BE2C (cell line): ENCODE results near the gene B4GALT2.

Experiments used
- DNase-seq: peaks from one replicate; pipeline ENCODE4 v3.0.0-alpha.2; 2020
- H3K27me3 ChIP-seq: fragments of 250-450 bp; sonication (Bioruptor Pico); 2 replicates; pipeline ENCODE4 v1.5.1; 2020; ENCODE audit warnings: mild to moderate bottlenecking
- H3K36me3 ChIP-seq: fragments of 250-450 bp; sonication (Bioruptor Pico); 2 replicates; pipeline ENCODE4 v1.5.1; 2020; ENCODE audit warnings: mild to moderate bottlenecking
- H3K4me1 ChIP-seq: fragments of 250-450 bp; sonication (Bioruptor Pico); 2 replicates; pipeline ENCODE4 v1.5.1; 2020
- H3K4me3 ChIP-seq: 2 replicates; pipeline ENCODE4 v1.5.1; 2011; ENCODE audit warnings: low read depth, low read length
- H3K9me3 ChIP-seq: fragments of 250-450 bp; sonication (Bioruptor Pico); 2 replicates; pipeline ENCODE4 v1.5.1; 2020
- TF ChIP-seq, protein P1 (sequence below): IDR thresholded peaks from 2 replicates; pipeline ENCODE4 v1.5.1; 2012; ENCODE audit warnings: mild to moderate bottlenecking, low read depth, low read length

B4GALT2 gene

DNA sequence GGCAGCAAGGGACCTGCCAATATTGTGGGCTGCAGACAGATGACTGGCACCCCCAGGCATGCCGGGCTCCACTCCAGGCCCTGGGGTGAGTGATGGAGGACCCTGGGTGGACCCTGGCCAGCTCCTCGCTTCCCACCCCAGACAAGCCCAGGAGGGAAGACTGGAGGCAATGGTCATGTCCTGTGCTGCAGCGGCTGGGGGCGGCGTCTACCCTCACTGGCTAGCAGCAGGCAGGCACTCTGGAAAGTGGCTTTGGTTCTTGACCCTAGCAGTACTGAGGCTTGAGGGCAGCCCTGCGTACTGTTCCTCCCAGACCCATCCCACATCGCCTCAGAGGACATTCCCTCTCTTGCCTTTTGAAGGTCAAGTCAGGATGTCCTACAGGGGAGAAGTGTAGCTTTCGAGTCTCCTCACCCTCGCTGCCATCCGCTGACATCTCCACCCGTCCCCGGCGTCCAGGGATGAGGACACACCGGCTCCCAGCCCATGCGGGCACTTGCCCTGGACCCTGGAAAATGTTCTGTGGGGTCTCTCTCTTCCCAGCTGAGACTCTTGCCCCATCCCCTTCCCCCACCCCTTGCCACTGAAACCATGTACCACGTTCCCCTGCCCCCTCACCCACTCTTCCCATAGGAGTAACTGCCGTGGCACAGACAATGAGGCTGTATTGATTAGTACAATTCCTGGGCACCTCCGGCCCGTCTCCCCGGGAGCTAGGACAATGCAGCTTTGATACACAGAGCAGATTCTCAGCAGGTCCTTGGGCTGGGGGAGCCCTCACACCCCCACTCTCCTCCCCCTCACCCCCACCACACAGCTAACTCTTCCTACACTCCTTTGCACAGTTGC, 37.3 kb downstream of the B4GALT2 start:
- Histone ChIP-seq H3K27me3 (no peaks in the 10 kb centered on the region), H3K9me3 (no peaks in the 10 kb centered on the region), H3K4me1 (no peaks in the 10 kb centered on the region), H3K36me3 (no peaks in the 10 kb centered on the region), H3K4me3 (no peak overlapping the region)
- no peak for DNase-seq
- TF ChIP-seq, protein P1, sequence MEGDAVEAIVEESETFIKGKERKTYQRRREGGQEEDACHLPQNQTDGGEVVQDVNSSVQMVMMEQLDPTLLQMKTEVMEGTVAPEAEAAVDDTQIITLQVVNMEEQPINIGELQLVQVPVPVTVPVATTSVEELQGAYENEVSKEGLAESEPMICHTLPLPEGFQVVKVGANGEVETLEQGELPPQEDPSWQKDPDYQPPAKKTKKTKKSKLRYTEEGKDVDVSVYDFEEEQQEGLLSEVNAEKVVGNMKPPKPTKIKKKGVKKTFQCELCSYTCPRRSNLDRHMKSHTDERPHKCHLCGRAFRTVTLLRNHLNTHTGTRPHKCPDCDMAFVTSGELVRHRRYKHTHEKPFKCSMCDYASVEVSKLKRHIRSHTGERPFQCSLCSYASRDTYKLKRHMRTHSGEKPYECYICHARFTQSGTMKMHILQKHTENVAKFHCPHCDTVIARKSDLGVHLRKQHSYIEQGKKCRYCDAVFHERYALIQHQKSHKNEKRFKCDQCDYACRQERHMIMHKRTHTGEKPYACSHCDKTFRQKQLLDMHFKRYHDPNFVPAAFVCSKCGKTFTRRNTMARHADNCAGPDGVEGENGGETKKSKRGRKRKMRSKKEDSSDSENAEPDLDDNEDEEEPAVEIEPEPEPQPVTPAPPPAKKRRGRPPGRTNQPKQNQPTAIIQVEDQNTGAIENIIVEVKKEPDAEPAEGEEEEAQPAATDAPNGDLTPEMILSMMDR = no peak

- H3K9me3 ChIP-seq = no peaks in the 10 kb centered on the region
- no peaks in the 10 kb centered on the region for H3K4me1 ChIP-seq
- no peak overlapping the region for H3K4me3 ChIP-seq
- no peaks in the 10 kb centered on the region for H3K36me3 ChIP-seq
- no peak for DNase-seq
- H3K27me3 ChIP-seq = no peaks in the 10 kb centered on the region
- TF ChIP-seq, protein P1 = no peak
Measured at GRCh38 chr1:44016890-44017400, 37.9 kb downstream of the B4GALT2 start.

- DNase-seq = no peak
- H3K9me3 ChIP-seq = no peaks in the 10 kb centered on the region
- no peak overlapping the region for H3K4me3 ChIP-seq
- no peaks in the 10 kb centered on the region for H3K27me3 ChIP-seq
- H3K4me1 ChIP-seq = no peaks in the 10 kb centered on the region; the same call in 1 of the 2 replicates
- TF ChIP-seq, protein P1 = no peak
- H3K36me3 ChIP-seq = no peaks in the 10 kb centered on the region
Measured at GRCh38 chr1:44019466-44019948, 40.5 kb downstream of the B4GALT2 start.

DNA sequence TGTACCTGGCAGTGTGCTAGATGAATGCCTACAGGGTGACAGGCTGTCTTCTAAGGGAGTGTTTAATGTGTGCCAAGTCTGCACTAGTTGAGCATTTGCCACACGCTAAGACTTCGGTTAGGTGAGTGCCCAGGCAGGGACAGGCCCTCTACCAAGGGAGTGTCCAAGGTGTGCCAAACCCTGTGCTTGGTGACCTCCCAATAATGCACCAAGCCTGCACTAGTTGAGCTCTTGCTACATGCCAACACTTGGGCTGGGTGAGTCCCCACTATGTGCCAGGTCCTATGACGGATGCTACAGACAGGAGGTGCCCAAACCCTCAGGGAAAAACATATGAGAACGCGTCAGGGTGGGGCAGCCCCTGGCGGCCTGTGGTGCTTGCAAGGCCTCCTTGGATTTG, 41.5 kb downstream of the B4GALT2 start:
- H3K36me3 ChIP-seq = no peaks in the 10 kb centered on the region
- no peaks in the 10 kb centered on the region for H3K27me3 ChIP-seq
- no peak overlapping the region for H3K4me3 ChIP-seq
- no peaks in the 10 kb centered on the region for H3K9me3 ChIP-seq
- TF ChIP-seq, protein P1 = no peak
- no peaks in the 10 kb centered on the region; the same call in 1 of the 2 replicates for H3K4me1 ChIP-seq
- no peak for DNase-seq

DNA sequence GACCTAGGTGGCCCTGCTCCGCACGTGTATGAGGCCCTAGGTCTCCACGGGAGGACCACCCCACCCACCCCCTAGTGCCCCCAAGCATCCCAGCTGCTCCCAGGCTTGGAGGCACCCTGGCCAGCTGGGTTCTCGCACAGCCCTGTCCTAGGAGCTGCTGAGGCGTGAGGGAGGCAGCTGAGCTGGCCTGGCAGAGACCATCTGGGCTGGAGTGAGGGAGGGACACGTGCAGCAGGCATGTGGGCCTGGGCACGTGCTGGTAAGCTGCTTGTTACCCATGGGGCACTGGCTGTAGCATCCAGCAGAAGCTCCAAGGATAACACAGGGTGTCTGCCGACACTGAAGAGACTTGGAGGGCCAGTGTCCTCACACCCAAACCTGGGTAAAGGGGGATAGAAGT, 42.1 kb downstream of the B4GALT2 start:
- TF ChIP-seq, protein P1 = no peak
- Histone ChIP-seq H3K36me3 (no peaks in the 10 kb centered on the region), H3K4me1 (no peaks in the 10 kb centered on the region; the same call in 1 of the 2 replicates), H3K27me3 (no peaks in the 10 kb centered on the region), H3K4me3 (no peak overlapping the region), H3K9me3 (no peaks in the 10 kb centered on the region)
- no peak for DNase-seq
